A673 (cell line): ENCODE results near the gene LIPH.

ENCODE experiments used
- CTCF ChIP-seq: fragments of 300-800, 200-600 bp; sonication (generic); conservative IDR thresholded peaks from 2 replicates; pipeline ENCODE4 v1.5.1; 2017; ENCODE audit warnings: low read depth, mild to moderate bottlenecking, antibody characterized with exemption, low read length, moderate library complexity, mixed read lengths
- EZH2 ChIP-seq: fragments of 200-600 bp; sonication (generic); IDR thresholded peaks from 2 replicates; pipeline ENCODE4 v1.6.1; 2017; ENCODE audit warnings: borderline replicate concordance, low read depth, mild to moderate bottlenecking, mixed read lengths, antibody characterized with exemption, low read length; ENCODE audit not compliant: poor library complexity, severe bottlenecking

GRCh38 chr3:185486394-185486793, 66.0 kb downstream of the LIPH start:
- TF ChIP-seq EZH2 (no peak), CTCF (no peak)
